M059J (cell line): ENCODE data around the gene ATP2A3. TPM values are rescaled to one million over a fixed set of nuclear protein-coding genes. Genes with fewer than 3 reads are reported as not detected.

Experiments
- DNase-seq: peaks from one replicate; pipeline ENCODE4 v3.0.0-alpha.2; 2012; ENCODE audit warnings: low read depth
- total RNA-seq: library from RNA; depleted of rRNA; stranded (reverse); fragments of >200 nt; shearing (Covaris generic); gene quantifications from 2 replicates; pipeline ENCODE4 v1.2.3, GENCODE V29; 2014

ATP2A3 gene
- total RNA-seq, 1 experiment from 2014 or later: 0.10 TPM

- no peak for DNase-seq
Measured at GRCh38 chr17:3928406-3928805, 35.8 kb downstream of the ATP2A3 start.

DNA sequence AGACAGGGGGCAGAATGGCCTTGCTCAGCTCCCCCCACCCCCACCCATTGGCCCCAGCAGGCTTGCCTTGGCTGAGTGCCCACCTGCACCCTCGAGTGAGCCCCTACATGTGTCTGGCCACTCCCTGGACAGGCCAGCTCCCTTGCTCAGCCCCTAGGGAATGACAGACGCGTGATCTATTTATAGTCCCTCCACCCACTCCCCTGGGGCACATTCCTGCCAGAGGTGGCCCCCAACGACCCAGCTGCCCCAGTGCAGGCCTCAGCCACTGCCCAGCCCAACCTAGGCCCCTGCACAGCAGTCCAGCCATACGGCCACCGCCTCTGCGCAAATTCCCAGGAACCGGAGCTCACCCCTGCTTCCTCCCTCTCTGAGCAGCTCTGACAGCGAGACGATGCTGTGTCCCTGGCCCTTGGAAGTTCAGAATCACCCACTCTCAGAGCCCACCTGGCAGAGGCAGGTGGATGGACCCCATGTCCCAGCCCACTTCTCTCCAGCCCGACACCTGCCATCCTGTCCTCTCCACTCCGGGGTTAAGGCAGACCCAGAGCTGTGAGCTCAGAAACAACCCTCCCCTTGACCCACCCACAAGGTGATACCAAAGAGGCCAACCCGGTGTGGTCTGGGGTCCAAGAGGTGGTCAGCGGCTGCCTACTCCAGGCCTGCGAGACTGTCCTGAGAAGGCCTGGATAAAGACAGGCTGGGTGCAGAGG, 36.5 kb downstream of the ATP2A3 start:
- no peak for DNase-seq

- no peak for DNase-seq
Measured at GRCh38 chr17:3926860-3927627, 37.2 kb downstream of the ATP2A3 start.

DNA sequence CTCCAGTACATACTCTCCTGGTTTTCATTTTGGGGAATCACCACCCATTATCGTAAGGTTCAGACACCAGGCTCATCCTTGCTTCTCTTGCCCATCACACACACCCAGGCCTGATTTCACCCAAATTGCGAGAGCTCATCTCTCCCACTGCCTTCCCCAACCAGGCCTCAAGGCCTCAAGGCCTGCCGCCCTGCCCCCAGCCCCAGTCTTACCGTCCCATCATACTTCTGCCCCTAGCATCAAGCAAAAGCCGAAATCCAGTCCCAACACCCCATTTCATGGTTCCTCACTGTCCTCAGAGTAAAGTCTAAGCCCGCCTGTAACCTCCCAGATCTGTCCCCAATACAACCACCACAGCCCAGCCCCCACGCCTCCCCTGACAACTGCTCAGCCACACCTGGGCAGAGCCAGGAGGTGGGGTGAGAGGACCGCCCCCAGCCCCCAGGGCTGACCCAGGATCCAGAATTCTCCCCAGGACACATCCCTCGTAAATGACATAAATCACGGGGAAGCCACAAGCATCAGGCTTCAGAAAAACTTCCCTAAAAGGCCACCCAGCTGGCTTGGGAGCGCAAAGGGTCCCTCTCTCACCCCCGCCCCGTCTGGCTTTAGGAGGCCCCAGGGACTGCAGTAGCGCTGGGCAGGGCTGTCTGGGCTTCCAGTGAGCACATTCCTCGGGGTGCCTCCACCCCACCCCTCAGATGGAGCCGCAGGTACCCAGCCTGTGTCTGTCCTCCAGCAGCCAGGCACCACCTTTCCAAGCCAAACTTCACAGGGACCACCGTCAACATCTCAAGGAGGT, 38.4 kb downstream of the ATP2A3 start:
- DNase-seq: no peak

- DNase-seq: no peak
Measured at GRCh38 chr17:3924512-3925350, 39.5 kb downstream of the ATP2A3 start.

DNA sequence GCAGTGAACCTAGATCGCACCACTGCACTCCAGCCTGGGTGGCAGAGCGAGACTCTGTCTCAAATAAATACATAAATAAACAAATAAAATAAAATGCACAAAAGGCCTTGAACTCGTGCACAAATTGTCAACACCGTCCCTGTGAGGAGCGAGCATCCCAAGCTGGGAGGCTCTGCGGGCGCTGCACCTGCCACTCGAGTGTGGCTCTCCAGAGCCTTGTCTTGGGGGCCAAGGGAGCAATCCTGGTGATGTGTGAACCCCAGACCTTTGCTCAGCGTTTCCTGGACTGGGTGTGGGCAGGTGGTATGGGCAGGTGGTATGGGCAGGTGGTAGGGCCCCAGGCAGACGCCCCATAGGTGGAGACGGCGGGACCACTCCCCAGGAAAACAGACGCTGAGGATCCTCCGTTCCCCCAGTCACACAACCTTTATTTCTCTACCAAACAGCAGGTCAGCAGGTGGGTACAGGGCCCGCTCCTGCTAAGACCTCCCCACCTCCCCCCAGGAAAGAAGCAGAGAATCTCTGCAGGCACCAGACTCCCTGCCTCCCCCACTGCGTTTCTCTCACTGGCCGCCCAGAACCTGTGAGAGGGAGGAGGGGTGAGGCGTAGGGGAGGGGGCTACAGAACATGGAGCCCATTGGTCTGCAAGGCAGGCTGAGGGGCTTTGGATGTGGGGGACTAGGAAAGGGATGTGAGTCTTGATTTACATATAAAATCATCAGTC, 40.6 kb downstream of the ATP2A3 start:
- DNase-seq: no peak

- no peak for DNase-seq
Measured at GRCh38 chr17:3922765-3923164, 41.5 kb downstream of the ATP2A3 start.

DNA sequence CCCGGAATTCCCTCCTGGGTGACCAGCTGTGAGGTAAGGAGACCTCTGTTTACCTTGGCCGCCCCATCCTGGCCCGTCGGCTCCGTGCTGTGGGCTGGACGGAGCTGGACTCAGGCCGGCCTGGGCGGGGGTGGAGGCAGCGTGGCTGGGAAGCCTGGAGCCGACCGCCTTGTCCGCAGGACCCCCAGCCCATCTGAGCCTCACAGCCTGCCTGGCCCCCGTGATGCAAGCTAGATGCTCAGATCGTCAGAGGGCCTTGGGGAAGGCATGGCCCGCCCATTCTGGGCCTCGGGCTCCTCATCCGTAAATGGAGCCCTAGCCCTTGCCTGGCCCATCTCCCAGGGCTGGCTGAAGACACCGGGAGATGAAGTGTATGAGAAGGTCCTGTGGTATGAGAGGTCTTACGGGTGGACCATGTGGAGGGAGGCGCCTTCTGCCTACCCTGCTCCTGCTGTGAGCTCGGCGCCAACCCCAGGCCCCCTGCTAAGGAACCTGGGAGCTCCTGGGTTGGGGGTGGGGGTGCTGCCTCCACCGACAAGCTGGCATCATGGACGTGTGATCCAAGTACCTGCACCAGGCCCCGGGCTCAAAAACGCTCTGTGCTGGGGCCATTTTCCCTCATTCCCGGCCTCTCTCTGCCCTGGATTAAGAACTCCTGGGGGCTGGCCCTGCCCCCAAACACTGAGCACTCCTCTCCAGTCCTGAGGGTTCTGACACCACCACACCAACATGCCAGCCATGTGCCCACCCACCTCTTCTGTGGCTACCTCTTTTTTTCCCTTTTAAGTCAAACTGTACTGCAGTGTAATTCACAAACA, 42.5 kb downstream of the ATP2A3 start:
- DNase-seq: no peak

- no peak for DNase-seq
Measured at GRCh38 chr17:3921006-3921405, 43.2 kb downstream of the ATP2A3 start.

DNA sequence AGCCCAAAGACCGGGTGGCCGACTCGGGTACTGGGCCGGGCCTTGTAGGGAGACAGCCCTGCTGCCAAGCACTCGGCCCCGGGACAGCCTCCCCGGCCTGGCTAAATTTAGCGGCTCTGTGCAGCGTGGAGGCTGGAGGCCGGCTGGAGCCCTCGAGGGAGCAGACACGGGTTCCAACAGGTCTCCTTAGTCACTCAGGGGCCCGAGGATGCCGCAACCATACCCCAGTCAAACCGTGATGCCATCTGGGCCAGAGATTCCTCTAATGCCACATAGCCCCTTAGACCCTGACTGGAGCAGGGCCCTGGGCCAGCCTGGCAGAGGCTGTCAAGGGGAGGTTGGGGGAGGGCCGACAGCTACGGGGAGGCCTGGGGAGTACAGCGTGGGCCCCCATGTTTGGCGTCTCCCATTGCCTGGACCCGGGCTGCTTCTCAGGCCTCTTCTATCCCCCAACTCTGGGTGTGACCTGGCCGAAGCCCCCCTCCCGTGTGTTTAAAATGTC, 45.1 kb downstream of the ATP2A3 start:
- no peak for DNase-seq

DNA sequence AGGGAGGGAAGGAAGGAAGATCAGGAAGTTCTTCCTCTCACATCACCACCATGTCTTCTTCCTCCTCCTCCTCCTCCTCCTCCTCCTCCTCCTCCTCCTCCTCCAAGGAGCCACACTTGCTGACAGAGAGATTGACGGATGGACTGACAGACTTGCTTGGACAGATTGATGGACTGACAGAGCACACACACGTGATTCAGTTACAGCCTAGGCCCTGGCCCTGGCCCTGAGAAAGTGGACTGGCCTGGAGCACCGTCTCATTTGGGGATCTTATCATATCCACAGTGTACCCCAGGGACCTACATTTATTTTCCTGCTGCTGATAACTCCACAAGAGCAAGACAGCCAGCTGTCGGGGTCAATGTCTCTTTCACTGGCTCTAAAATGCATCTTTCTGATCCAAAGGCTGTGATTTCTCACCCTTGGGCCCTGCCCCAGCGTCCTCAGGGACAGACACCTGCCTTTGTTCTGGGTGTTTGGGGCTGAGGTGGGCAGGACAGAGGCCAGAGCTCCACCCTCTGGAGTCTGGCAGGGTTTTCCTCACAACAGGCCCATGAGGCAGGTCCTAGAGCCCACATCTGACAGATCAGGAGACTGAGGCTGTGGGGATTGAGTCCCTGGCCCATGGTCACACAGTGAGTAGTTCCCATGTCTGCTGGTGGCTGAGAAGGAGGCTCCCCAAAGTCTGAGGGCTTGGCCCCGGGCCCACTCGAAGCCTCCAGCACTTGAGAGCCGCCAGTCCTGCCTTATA, 45.7 kb downstream of the ATP2A3 start:
- DNase-seq: no peak

GRCh38 chr17:3917391-3917931, 46.8 kb downstream of the ATP2A3 start:
- no peak for DNase-seq

DNA sequence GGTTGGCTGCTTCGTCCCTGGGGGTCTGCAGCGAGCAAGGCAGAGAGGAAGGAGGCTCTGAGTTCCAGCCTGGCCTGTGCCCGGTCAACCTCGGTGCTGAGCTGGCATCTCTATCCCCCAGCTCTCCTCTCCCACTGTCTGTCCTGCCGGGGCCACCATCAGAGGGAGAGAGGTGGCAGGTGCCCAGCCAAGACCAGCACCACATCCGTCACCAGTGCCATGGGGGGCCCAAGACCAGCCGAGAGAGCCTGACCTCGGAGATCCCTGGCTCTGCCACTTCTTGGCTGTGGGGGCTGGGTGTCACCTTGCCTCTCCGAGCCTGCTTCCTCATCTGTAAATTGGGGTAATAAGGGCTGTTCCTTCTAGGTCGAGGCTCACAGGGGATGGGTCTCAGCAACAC, 47.4 kb downstream of the ATP2A3 start:
- no peak for DNase-seq

DNA sequence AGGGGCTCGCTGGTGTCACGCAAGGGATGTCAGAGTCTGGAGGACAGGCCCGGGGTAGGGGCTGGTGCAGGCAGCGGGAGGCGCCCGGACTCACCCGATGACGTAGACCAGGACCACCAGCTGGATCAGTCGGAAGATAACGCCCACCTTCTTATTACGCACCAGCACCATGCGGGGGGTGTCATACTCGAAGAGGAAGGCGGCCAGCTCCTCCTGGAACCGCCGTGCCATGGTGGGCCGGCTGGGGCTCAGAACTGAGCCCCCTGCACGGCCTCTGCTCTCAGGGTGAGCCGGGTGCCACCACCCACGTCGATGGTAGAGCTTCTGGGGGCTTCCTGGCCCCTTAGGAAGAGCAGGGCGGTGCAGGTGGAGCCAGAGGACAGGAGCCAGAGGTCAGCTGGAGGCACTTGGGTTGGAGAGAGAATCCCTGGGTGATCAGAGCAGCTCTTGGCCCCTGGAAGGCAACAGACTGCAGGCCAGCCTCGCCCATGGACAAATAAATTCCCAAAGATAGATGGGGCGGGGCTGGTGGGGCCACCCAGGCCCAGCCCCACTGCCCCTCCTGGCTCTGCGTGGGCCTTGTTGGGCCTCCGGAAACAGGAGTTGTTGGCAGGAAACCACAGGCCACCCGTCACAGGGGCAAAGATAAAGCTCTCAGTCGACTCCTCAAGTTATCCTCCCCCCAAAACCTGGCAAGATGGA, 48.1 kb downstream of the ATP2A3 start, which contains the start of gene P2RX1:
Gene P2RX1, minus strand, starts transcription at position 471 of the 702 bp plus-strand sequence. Its CDS starts 240 bp downstream, at position 231.
- DNase-seq: no peak

DNA sequence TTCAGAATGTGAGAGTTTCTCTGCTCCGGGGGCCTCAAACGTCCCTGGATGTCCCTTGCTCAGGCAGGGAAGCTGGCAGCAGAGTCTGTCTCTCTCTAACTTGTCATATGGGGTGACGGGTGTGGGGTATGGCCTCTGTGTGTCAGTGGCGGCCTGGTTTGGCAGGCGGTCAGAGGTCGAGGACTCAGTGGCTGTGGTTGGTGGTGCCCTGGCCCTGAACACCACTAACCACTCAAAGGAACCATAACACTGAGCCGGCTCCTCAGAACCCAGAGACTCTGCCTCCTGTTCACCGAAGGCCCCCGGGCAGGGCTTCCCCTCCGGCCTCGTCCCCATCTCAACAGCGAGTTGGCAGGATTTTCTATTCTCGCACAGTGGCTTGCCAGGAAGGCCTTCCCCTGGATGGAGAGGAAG, 48.6 kb downstream of the ATP2A3 start:
- DNase-seq: no peak

DNA sequence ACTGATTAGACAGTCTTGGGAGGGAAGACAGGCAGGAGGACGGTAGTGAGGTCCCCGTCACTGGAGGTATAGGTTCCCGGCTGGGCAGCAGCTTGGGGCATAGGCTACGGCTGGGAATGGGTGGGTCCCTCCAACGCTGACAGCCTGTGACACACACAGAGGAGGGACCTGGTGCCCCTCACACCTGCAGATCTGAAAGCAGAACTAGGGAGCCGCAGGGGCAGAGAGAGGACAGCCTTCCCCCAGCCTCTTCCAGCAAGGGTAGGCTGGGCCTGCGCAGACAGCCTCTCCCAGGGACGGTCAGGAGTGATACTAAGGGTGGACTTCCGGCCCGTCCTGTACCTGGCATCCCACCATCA, 49.9 kb downstream of the ATP2A3 start:
- DNase-seq: no peak

DNA sequence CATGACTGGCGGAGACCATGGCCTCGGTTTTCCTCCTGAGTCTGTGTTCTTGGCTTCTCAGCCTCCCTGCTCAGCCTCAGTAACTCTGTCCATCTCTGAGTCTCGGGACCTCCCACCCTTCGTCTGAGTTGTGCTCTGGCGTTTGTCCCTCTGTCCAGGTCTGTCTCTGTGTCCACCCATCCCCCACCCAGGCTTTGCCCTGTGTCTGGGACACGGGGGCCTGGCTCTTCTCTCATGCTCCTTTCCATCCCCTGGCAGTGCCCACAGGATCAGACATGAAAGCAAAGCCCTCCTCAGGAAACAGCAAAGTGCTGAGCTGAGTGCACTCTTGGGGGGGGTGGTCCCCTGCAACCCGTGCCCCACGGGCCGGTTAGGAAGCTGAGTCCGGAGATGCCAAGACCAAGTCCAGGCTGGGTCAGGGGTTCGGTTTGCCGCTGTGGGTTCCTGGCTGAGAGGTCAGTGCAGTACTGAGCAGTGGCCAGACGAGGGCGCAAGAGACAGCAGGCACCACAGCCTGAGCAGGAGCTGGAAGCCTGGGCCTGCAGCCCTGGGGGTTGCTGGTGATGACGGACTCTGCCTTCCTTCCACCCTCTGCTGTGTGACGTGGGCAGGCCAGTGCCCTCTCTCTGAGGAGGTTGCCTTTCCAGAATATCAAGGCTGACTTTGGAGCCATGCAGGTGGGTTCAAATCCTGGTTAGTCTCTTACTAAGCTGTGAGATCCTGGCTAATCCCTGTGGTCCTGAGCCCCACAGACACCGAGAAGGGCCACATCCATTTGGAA, 50.5 kb downstream of the ATP2A3 start:
- DNase-seq: peak; percentile 60
